Stromal cell of bone marrow (primary cell): ENCODE results near the gene ADAMTS15.

ENCODE experiments used
- DNase-seq: peaks from one replicate; pipeline ENCODE4 v3.0.0-alpha.2; 2012; ENCODE audit warnings: low read depth

ADAMTS15 gene

DNA sequence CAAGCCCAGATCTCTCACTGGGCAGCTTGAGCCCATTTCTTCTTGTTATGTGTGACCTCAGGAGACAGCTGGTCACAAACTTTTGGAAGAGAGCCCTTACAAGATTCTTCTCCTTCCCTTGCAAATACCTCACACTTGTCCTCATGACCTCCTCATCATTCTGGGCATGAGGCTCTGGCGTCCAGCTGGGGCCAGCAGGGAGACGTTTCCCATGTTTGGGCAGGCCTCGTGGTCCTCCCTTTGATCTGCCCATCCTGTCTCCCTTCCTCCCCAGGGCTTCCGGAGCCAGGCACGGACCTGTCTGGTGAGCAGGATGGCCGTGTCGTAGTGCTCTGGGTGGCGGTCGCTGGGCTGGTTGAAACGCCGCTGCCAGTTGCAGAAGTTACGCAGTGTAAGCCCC is 29.7 kb upstream of the ADAMTS15 start:
- no peak for DNase-seq

- no peak for DNase-seq
Measured at GRCh38 chr11:130420478-130421198, 27.8 kb upstream of the ADAMTS15 start.

- no peak for DNase-seq
Measured at GRCh38 chr11:130421199-130421585, 27.3 kb upstream of the ADAMTS15 start.

DNA sequence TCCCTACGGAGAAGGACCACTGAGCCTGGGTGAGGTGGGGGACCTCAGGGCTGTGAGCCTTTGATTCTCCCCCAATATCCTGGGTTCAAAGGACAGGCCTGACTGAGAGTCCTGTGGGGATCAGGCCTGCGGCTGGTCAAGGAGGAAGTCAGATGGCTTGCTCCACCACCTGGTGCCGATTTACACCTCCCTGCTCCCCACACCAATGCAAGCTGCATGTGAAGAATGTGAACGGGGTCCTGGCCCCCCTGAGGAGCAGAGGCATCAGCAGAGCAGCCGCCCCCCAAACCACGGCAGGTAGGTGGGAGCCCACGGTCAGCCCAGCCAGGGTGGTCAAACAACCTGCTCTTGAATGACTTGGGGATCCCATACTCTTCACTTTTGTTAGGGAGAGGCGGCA is 26.7 kb upstream of the ADAMTS15 start:
- DNase-seq, result no peak

DNA sequence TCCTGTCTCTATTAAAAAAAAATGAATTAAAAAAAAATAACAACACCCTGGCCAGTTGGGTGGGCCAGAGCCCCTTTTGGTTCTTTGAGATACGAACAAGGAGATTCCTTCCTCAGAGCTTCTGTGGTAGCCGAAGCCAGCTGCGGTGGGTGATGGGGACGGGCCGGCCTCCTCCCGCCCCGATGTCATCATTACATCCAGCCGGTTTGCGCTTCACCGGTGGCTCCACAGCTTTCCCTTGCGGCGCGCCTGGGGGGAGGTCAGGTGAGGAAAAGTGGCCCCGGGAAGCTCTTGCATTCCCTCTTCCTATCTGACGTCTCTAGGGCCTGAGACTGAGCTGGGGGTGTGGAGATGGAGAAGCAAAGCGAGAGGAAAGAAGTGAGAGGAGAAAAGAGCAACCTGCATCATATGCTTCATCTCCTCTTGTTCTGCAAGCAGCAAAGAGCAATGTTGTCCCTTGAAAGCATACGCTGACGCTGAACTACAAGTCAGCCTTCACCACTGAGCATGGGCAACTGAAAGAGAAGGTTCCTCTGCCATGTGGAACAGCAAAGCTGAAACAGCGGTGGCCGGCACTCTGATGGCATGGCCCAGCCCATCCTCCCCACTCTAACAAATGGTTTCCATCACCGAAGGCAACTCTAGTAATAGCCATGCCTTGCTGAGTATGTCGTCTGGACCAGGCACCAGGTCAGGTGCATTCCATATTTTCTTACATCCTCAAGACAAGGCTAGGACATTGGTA is 26.0 kb upstream of the ADAMTS15 start:
- DNase-seq, result no peak

DNA sequence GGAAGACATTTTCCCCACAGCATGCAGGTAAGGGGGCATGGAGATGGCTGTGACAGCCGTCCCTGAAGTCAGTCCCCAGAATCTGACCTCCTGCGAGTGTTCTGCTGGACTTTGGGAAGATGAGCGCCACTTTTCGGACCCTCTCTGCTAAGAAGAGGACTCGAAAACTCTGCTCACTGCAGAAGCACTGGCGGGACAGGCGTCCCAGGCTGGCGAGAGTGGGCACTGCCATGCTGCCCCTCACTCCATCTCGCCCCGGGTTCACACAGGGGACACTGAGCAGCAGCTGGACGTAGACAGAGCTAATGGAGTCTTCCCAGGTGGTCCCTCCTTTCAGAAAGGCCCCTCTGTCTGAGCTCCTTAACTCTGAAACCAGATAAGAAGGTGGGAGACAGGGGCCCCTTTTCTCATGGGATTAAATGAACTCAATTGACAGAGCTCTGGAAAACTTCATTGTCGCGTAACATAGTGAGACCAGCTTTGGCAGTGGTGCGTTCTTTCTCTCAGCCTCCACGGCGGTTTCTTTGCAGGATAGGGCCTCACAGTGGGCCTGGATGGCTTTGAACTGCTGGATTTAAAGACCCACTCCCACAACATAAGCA is 24.8 kb upstream of the ADAMTS15 start:
- no peak for DNase-seq

GRCh38 chr11:130424613-130425140 is 23.8 kb upstream of the ADAMTS15 start:
- no peak for DNase-seq

DNA sequence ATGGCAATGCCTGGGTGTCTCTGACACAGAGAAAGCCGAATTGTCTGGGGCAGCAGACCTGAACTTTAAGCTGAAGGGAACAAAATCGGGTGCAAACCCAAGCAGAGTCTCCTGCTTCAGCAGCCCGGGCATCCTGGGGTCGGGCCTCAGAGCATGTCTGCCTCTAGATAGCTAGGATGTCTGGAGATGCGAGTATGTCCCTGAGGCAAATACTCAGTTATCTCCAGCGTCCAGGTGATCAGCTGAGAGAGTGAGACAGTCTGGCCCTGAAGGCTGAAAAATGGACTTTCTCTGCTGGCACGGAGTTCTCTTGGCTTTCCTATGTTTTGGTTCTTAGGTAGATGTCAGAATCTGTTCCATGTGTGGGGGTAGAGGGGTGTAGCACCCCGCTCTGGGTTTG is 23.3 kb upstream of the ADAMTS15 start:
- DNase-seq, result no peak

DNA sequence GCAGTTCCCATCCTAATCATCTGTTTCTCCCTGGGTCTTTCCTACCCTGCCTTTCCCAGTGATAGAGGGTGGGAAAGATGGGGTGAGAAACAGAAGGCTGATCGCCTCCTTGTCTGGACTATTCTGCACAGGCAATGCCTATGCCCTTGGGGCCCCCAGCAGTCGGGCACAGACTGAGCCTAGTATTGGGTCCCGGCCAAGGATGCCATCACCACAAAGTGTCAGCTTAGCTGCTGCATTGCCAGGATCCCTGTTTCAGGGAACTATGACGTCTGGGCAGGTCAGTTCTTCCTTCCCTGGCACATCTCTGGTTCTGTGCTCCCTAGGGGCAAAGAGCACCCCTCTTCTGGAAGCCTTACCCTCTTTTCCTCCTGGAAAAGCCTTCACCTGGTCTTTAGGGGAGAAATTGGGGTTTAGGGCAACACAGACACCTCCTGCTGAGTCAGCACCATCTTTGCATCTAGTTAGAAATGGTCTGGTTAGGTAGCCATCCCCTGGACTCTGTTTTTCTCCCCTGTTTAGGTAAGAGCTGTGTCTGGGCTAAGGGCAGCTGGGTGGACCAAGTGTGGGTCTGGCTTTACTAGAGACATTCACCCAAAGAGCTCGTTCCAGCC is 22.1 kb upstream of the ADAMTS15 start:
- no peak for DNase-seq

DNA sequence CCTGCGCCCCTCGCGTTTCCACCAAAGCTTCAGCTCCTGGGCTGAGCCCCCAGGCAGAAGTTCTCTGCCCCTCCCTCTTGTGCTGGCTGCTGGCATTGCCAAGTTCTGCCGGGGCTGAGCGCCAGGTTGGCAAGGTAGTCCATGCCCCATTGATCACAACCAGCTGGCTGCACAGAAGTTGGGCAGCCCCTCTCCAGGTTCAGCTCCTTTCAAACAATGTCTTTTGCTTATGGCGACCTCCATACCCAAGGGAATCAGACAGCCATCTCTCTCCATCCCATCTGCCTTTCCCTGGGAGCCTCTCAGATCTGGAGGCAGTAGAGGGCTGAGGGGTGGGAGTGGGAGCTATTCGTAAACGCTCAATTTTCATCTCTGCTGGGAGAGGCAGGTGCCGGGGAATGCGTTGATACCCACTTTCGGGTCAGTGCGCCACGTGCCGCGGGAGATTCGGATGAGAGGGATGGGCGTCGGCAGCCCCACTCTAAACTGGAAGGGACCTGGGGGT is 21.6 kb upstream of the ADAMTS15 start:
- no peak for DNase-seq

GRCh38 chr11:130427581-130428315 is 20.7 kb upstream of the ADAMTS15 start:
- DNase-seq, result no peak

GRCh38 chr11:130428316-130429119 is 19.9 kb upstream of the ADAMTS15 start, which contains the start of gene ADAMTS8:
Gene ADAMTS8 (minus strand): TSS chr11:130428609. CDS start chr11:130428286, 323 bp downstream.
- DNase-seq, result no peak

GRCh38 chr11:130429120-130429681 is 19.2 kb upstream of the ADAMTS15 start:
- no peak for DNase-seq

DNA sequence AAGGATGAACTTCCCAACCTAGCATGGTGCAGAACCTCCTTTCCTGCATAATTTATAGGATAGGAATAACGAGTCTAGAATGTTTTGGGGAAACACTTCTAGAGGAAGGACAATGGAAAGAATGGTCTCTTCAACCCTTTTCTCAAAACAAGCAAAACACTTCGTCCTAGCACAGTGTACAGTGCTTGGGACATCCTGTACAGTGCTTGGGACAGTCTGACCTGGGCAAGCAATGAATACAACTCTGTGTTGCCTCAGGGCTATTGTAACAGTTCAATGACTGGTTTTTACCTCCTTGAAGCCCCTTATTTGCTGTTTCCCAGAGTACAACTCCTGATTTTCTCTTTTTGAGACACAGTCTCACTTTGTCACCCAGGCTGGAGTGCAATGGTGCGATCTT is 18.5 kb upstream of the ADAMTS15 start:
- DNase-seq, result no peak

DNA sequence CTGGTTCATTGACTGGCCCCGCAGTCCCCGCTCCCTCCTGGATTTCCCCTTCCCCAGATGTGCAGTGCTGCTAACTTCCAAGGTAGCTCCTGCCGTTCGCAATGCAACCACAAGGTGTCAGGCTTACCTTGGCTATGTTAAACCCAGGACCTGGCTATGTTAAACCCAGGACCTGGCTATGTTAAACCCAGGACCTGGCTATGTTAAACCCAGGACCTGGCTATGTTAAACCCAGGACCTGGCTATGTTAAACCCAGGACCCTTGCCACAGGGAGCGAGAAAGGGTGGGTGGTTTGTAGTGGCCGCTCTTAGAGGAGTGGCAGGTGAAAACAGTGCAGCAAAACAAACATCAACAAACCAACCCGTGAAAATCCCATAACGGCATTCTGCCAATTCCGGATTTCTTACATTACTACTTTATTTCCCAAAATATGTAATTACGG is 17.1 kb upstream of the ADAMTS15 start:
- no peak for DNase-seq

GRCh38 chr11:130431801-130432200 is 16.6 kb upstream of the ADAMTS15 start:
- DNase-seq, result no peak

GRCh38 chr11:130433357-130433756 is 15.1 kb upstream of the ADAMTS15 start:
- DNase-seq, result no peak

DNA sequence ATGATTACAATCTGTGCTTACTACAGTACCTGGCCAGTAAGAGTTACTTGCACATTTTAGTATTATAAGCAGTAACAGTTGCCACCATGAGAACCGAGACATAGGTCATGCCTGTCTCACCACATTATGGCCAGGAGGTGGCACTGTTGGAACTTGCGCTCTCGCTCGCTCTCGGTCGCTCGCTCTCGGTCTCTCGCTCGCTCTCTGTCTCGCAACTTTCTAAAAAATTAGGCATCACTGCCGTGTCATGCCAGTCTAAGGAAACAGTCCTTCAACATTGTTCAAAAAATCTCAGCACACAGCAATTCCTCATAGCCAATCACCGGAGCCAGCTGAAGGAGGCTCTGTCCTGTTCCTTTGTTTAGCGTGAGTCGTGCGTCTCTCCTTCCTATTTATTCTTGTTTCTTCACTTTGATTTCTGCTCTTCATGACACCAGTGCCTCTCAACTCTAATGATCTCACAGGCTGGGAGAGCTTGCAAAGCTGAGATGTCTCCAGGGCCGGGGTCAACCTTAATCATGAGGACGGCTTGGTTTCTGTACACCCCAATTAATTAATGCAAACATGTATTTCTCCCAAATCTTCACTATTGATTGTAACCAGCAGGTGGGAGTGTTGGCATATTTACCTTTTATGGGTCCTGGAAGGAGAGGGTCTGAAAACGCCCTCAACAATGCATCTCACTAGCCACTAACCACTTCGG is 13.8 kb upstream of the ADAMTS15 start:
- DNase-seq, result peak; percentile 59

- no peak for DNase-seq
Measured at GRCh38 chr11:130435671-130436070, 12.8 kb upstream of the ADAMTS15 start.

DNA sequence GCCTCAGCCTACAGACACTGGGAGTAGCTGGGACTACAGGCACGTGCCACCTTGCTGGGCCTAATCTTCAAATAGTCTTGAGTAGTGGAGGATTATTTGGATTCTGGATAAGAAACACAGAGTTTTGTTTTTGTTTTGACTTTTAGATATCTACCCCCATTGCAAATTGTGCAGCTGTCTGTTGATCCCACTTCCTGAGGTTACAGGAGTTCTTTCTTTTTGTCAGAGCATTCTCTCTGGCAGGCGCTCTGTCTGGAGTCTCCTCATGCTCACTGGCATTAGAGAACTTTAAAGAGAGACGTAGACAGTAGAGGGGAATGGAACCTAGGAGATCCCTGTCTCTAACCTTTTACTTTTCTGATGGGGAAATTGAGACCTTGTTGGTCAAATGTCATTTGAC is 12.3 kb upstream of the ADAMTS15 start:
- no peak for DNase-seq
